H1 (cell line): Measurements from ENCODE around the gene RADIL. TPM values are rescaled to one million over a fixed set of nuclear protein-coding genes. Genes with fewer than 3 reads are reported as not detected.

ENCODE experiments used
- SP2 ChIP-seq: IDR thresholded peaks from 2 replicates; pipeline ENCODE4 v1.6.1; 2012; ENCODE audit warnings: mild to moderate bottlenecking, low read length, inconsistent platforms
- TCF12 ChIP-seq: IDR thresholded peaks from 2 replicates; pipeline ENCODE4 v1.6.1; 2011; ENCODE audit warnings: low read depth, mild to moderate bottlenecking, low read length
- polyA plus RNA-seq, 7 experiments: library from polyadenylated mRNA; depleted of rRNA in 3 of 7; stranded (reverse) in 5 of 7; unstranded in 2 of 7; fragments of >200 nt in 5 of 7; fragments of 200-250 nt in 2 of 7; gene quantifications; 1 replicate in 5 of 7; 2 replicates in 1 of 7; 4 replicates in 1 of 7; pipeline versions ENCODE4 v1.2.1 to v1.2.3, GENCODE V29; 2011 to 2013; ENCODE audit warnings: missing spikeins in 2 of 7, mixed read lengths in 2 of 7
- total RNA-seq: library from RNA; stranded (reverse); fragmentation: NEBNext Ultra II Directional; extraction: Animal tissue kit (Norgen Biotek cat#: 25700); gene quantifications from 2 replicates; pipeline ENCODE4 v1.2.1, GENCODE V29; 2021
- TF ChIP-seq, protein P1 (sequence below): IDR thresholded peaks from 2 replicates; pipeline ENCODE4 v1.6.1; 2011; ENCODE audit warnings: low read length, improper control_type of control experiment

RADIL gene
- total and polyA plus RNA-seq, 2 of the 8 experiments (the other 6 are each of a cell fraction or from before 2014, with no cell fraction given): 5.0 to 5.4 TPM

DNA sequence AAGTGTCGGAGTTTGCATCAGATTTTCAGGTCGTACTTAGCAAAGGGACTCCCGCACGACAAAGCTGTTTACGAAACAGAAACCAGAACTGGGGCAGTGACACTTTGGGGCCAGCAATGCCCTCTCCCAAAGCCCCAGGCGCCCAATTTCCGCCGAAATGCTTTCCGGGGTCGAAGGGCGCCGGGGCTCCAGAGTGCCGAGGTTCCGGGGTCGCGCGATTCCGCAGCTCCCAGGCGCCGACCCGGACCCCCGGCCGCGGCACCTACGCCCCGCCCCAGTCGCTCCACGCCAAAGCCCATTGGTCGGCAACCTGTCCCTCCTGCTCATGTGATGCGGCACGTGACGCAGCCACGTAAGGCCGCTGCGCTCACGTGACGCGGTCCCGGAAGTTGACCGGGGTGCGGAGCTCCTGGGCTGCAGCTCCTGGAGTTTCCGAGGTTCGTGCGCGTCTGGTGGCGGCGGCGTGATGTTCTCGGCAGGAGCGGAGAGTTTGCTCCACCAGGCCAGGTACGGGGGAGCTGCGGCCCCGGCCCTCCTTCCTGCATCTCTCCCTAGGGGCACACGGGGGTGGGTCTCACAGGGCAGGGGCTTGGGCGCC is 108.2 kb downstream of the RADIL start, which contains the start of gene AP5Z1 (continued):
- peak; percentile 22; the same call in 1 of the 2 replicates for TF ChIP-seq SP2
- 0 out of 2 replicates have a peak, but pooled peaks have one; percentile 69 for TF ChIP-seq TCF12
- TF ChIP-seq, protein P1, sequence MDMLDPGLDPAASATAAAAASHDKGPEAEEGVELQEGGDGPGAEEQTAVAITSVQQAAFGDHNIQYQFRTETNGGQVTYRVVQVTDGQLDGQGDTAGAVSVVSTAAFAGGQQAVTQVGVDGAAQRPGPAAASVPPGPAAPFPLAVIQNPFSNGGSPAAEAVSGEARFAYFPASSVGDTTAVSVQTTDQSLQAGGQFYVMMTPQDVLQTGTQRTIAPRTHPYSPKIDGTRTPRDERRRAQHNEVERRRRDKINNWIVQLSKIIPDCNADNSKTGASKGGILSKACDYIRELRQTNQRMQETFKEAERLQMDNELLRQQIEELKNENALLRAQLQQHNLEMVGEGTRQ: peak; percentile 100
- TF ChIP-seq, all 59 proteins: peak for 28
